Vagina (tissue), 2 donors: ENCODE results near the gene ATF7. TPM values are rescaled to one million over a fixed set of nuclear protein-coding genes. Genes with fewer than 3 reads are reported as not detected.
A peak's percentile ranks its signal among the peaks of the same experiment; 100 is the strongest.

Source experiments
- DNase-seq, 2 donors: peaks; one replicate each; pipeline ENCODE4 v3.0.0-alpha.2; 2017; ENCODE audit errors: extremely low spot score in 2 of 2
- H3K27ac ChIP-seq: fragments of 200-600 bp; sonication (generic); one replicate; pipeline ENCODE4 v1.5.1; 2019
- H3K27me3 ChIP-seq: fragments of 200-600 bp; sonication (generic); one replicate; pipeline ENCODE4 v1.5.1; 2019
- H3K36me3 ChIP-seq, 2 donors: fragments of 200-600 bp; sonication (generic); one replicate each; pipeline ENCODE4 v1.5.1; 2017 to 2019
- H3K4me1 ChIP-seq: fragments of 200-600 bp; sonication (generic); one replicate; pipeline ENCODE4 v1.5.1; 2019
- H3K4me3 ChIP-seq, 2 donors: fragments of 200-600 bp; sonication (generic); 1 replicate in 1 of 2; 2 replicates in 1 of 2; pipeline ENCODE4 v1.5.1; 2016 to 2019
- H3K9me3 ChIP-seq: fragments of 200-600 bp; sonication (generic); one replicate; pipeline ENCODE4 v1.5.1; 2019
- CTCF ChIP-seq, 3 experiments: fragments of 450-650 bp in 2 of 3; fragments of 200-600 bp in 1 of 3; sonication (generic) in 1 of 3; IDR thresholded peaks; one replicate each; pipeline ENCODE4 v1.5.1; 2017 to 2019; ENCODE audit warnings: antibody characterized with exemption in 3 of 3, mild to moderate bottlenecking in 2 of 3, moderate library complexity in 2 of 3
- POLR2A ChIP-seq, 2 donors: fragments of 450-650 bp; IDR thresholded peaks; one replicate each; pipeline ENCODE4 v1.6.1; 2017; ENCODE audit warnings: antibody characterized with exemption in 2 of 2, mild to moderate bottlenecking in 2 of 2, moderate library complexity in 2 of 2
- POLR2AphosphoS5 ChIP-seq, 2 donors: sonication (generic); formaldehyde crosslinking; IDR thresholded peaks; one replicate each; pipeline ENCODE4 v1.9.0; 2017; ENCODE audit warnings: antibody characterized with exemption in 2 of 2, mild to moderate bottlenecking in 2 of 2, low read depth in 1 of 2; ENCODE audit not compliant: insufficient read depth in 1 of 2
- intact Hi-C: fragments of 100-400 bp; cut with DNase I; formaldehyde crosslinking; loops from one replicate; pipeline ENCODE4 v1.15.1; 2023
- total RNA-seq: library from RNA; depleted of rRNA; stranded (reverse); fragments of >200 nt; gene quantifications from one replicate; pipeline ENCODE4 v1.2.3, GENCODE V29; 2016

ATF7 gene
- total RNA-seq, 1 donor from 2014 or later: 34.9 TPM

DNA sequence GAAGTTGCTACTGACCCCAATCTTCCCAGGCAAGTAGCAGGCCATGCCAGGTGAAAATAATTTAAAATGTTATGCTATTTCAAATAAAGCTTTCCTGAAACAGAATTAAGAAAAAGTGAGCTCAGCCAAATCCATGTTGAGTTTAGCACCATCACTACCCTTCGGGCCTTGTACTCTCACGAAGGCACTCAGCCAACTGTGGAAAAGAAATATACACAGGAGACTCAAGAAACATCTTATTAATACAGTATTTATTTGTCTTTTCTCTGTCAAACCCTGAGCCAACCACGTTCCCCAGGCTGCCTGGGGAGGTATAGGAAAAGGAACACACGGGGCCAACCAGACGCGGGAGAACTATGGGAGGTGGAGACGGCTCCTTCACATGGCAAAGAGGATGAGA lies 38.8 kb upstream of the ATF7 start:
- H3K4me3 ChIP-seq: no peak overlapping the region
- no peak overlapping the region for H3K27ac ChIP-seq
- H3K36me3 ChIP-seq: peaks cover 0 to 61% of the 10 kb centered on the region in 2 donors
- TF ChIP-seq POLR2AphosphoS5 (IDR thresholded peaks at IDR 0.05; ENCODE audit: insufficient read depth in 1 of 2, low read depth in 1 of 2) (no peak), CTCF (IDR thresholded peaks at IDR 0.05) (no peak), POLR2A (IDR thresholded peaks at IDR 0.05) (no peak)
- no peaks in the 10 kb centered on the region for H3K9me3 ChIP-seq
- intact Hi-C loops: no loop called here
- no peak for DNase-seq
- H3K27me3 ChIP-seq: no peaks in the 10 kb centered on the region
- peaks cover 7% of the 10 kb centered on the region for H3K4me1 ChIP-seq

- H3K4me1 ChIP-seq: peaks cover 14% of the 10 kb centered on the region
- intact Hi-C loops: no loop called here
Observed at GRCh38 chr12:53664191-53664590, 38.0 kb upstream of the ATF7 start.

DNA sequence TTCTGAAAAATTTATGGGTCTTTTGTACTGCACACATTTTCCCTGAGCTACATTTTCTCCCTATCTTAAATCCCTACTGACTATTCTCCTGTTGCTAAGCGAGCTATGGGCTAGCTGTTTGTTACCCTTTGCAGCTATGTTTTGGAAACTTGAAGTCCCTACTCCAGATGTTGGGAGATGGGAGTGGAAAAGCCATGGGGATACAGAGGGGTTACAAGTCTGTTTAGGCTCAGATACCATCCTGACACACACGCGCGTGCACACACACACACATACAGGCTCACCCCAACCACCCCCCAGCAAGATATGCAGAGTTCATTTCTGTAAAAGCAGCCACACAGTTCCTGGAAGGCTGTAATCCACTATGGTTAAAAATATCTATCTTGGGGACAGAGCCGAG lies 33.9 kb upstream of the ATF7 start:
- no peak overlapping the region for H3K4me3 ChIP-seq
- TF ChIP-seq CTCF (IDR thresholded peaks at IDR 0.05): no peak
- no peak for TF ChIP-seq POLR2AphosphoS5 (IDR thresholded peaks at IDR 0.05; ENCODE audit: insufficient read depth in 1 of 2, low read depth in 1 of 2)
- TF ChIP-seq POLR2A (IDR thresholded peaks at IDR 0.05): no peak
- H3K27me3 ChIP-seq: no peaks in the 10 kb centered on the region
- peaks cover 0 to 17% of the 10 kb centered on the region in 2 donors for H3K36me3 ChIP-seq
- DNase-seq: no peak
- intact Hi-C loops: no loop called here
- peak overlapping the region; percentile 52 for H3K27ac ChIP-seq
- H3K9me3 ChIP-seq: no peaks in the 10 kb centered on the region
- H3K4me1 ChIP-seq: peaks cover 28% of the 10 kb centered on the region

More at GRCh38 chr12:53664191-53664590, 38.0 kb upstream of the ATF7 start:
- Histone ChIP-seq H3K36me3 (peaks cover 0 to 55% of the 10 kb centered on the region in 2 donors), H3K9me3 (no peaks in the 10 kb centered on the region), H3K27me3 (no peaks in the 10 kb centered on the region), H3K4me3 (no peak overlapping the region), H3K27ac (no peak overlapping the region)
- no peak for DNase-seq
- TF ChIP-seq CTCF (IDR thresholded peaks at IDR 0.05) (no peak), POLR2AphosphoS5 (IDR thresholded peaks at IDR 0.05; ENCODE audit: insufficient read depth in 1 of 2, low read depth in 1 of 2) (no peak), POLR2A (IDR thresholded peaks at IDR 0.05) (no peak)

DNA sequence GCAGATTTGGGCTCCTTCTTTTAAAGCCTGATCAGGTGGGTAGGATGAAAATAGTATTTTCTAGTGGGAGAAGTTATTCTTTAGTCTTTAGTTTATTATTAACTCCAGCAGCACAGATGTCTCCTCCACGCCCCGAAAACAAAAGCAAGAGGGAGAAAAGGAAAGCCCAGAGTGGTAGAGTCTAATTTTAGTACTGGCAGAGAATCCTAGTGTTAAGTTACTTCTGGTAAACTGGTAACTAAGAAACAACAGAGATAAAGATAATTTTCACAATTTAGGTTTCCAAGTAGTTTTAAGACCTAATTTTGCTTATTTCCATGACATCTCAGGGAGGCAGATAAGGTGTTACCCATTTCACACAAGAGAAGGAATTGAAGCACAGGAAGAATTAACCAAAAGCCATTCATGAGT lies 33.4 kb upstream of the ATF7 start:
- intact Hi-C loops: no loop called here
- H3K4me3 ChIP-seq: no peak overlapping the region
- H3K4me1 ChIP-seq: peaks cover 28% of the 10 kb centered on the region
- TF ChIP-seq POLR2A (IDR thresholded peaks at IDR 0.05) (no peak), POLR2AphosphoS5 (IDR thresholded peaks at IDR 0.05; ENCODE audit: insufficient read depth in 1 of 2, low read depth in 1 of 2) (no peak), CTCF (IDR thresholded peaks at IDR 0.05) (no peak)
- H3K36me3 ChIP-seq: peaks cover 0 to 13% of the 10 kb centered on the region in 2 donors
- H3K9me3 ChIP-seq: no peaks in the 10 kb centered on the region
- DNase-seq: no peak
- H3K27ac ChIP-seq: peak overlapping the region; percentile 52
- no peaks in the 10 kb centered on the region for H3K27me3 ChIP-seq

DNA sequence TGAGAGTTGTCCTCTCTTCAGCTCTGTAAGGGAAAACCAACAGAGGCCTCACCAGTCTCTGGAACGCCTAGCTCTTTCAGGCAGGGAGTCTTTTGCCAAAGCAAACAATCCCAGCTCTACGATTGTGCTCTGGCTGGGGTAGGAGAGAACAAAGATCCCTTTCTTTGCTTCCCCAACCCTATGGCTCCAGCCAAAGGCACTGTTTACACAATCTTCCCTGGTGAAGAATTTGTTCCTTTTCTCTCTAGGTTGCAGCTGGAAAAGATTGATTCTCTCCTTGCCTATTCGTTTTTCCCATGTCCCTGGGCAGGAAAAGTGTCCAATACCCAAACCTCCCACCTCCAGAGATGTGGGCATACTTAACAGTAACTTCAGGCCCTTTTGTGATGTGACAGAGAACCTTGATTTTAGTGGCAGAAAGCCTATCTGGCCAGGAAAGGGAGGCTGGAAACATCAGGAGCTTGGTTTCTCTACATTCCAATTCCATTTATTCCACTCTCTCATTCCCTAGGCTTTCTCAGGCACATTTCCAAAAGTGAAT lies 32.9 kb upstream of the ATF7 start:
- TF ChIP-seq CTCF (IDR thresholded peaks at IDR 0.05) (no peak), POLR2AphosphoS5 (IDR thresholded peaks at IDR 0.05; ENCODE audit: insufficient read depth in 1 of 2, low read depth in 1 of 2) (no peak), POLR2A (IDR thresholded peaks at IDR 0.05) (no peak)
- H3K4me1 ChIP-seq: peaks cover 28% of the 10 kb centered on the region

More for the DNA sequence above, 32.9 kb upstream of the ATF7 start:
- no peak for DNase-seq
- Histone ChIP-seq H3K9me3 (no peaks in the 10 kb centered on the region), H3K27ac (peak overlapping the region; percentile 52), H3K36me3 (peaks cover 0 to 9% of the 10 kb centered on the region in 2 donors), H3K27me3 (no peaks in the 10 kb centered on the region), H3K4me3 (no peak overlapping the region)
- intact Hi-C loops: no loop called here
